Neural progenitor cell (in vitro differentiated cells): ENCODE measurements around the gene AIF1L. TPM values are rescaled to one million over a fixed set of nuclear protein-coding genes. Genes with fewer than 3 reads are reported as not detected.

ENCODE experiments used
- DNase-seq: peaks from one replicate; pipeline ENCODE4 v3.0.0-alpha.2; 2016; ENCODE audit warnings: low spot score
- H2AFZ ChIP-seq: fragments of 200-600 bp; sonication (generic); replicated peaks from 2 replicates; pipeline ENCODE4 v1.6.1; 2016; ENCODE audit warnings: antibody characterized with exemption
- H3F3A ChIP-seq: fragments of 200-600 bp; sonication (generic); 2 replicates; pipeline ENCODE4 v1.6.1; 2016; ENCODE audit warnings: antibody characterized with exemption, low read depth
- H3K27ac ChIP-seq: fragments of 200-600 bp; sonication (generic); 2 replicates; pipeline ENCODE4 v1.5.1; 2016; ENCODE audit warnings: mild to moderate bottlenecking
- H3K27me3 ChIP-seq: fragments of 200-600 bp; sonication (generic); 2 replicates; pipeline ENCODE4 v1.6.1; 2016; ENCODE audit warnings: mild to moderate bottlenecking, moderate library complexity
- H3K36me3 ChIP-seq: fragments of 200-600 bp; sonication (generic); 2 replicates; pipeline ENCODE4 v1.5.1; 2016
- H3K4me1 ChIP-seq: fragments of 200-600 bp; sonication (generic); 2 replicates; pipeline ENCODE4 v1.6.1; 2016; ENCODE audit warnings: mixed run types
- H3K4me2 ChIP-seq: fragments of 200-600 bp; sonication (generic); 2 replicates; pipeline ENCODE4 v1.6.1; 2016
- H3K4me3 ChIP-seq: fragments of 200-600 bp; sonication (generic); 2 replicates; pipeline ENCODE4 v1.5.1; 2016
- H3K79me2 ChIP-seq: fragments of 200-600 bp; sonication (generic); 2 replicates; pipeline ENCODE4 v1.6.1; 2016; ENCODE audit warnings: low read depth
- H3K9ac ChIP-seq: fragments of 200-600 bp; sonication (generic); 2 replicates; pipeline ENCODE4 v1.6.1; 2016
- H3K9me3 ChIP-seq: fragments of 200-600 bp; sonication (generic); 2 replicates; pipeline ENCODE4 v1.5.1; 2016; ENCODE audit warnings: low read depth
- H4K20me1 ChIP-seq: fragments of 200-600 bp; sonication (generic); 2 replicates; pipeline ENCODE4 v1.6.1; 2016; ENCODE audit warnings: low read depth
- H3K27ac Mint-ChIP-seq: 3 replicates; pipeline ENCODE4 v1.8.0; 2021; ENCODE audit warnings: mixed read lengths
- H3K27me3 Mint-ChIP-seq: 2 replicates; pipeline ENCODE4 v1.8.0; 2022; ENCODE audit warnings: low read depth, mild to moderate bottlenecking, inconsistent platforms, moderate library complexity, mixed read lengths; ENCODE audit not compliant: insufficient read depth
- H3K36me3 Mint-ChIP-seq: 3 replicates; pipeline ENCODE4 v1.8.0; 2021; ENCODE audit warnings: mixed read lengths
- H3K4me1 Mint-ChIP-seq: 3 replicates; pipeline ENCODE4 v1.8.0; 2021; ENCODE audit warnings: mixed read lengths
- H3K4me3 Mint-ChIP-seq: 3 replicates; pipeline ENCODE4 v1.8.0; 2021; ENCODE audit warnings: mild to moderate bottlenecking, moderate library complexity, mixed read lengths
- H3K9me3 Mint-ChIP-seq: 3 replicates; pipeline ENCODE4 v1.8.0; 2020; ENCODE audit warnings: mixed read lengths
- CTCF ChIP-seq: fragments of 200-600 bp; sonication (generic); IDR thresholded peaks from 2 replicates; pipeline ENCODE4 v1.5.1; 2017; ENCODE audit warnings: antibody characterized with exemption, mild to moderate bottlenecking
- EZH2 ChIP-seq: fragments of 200-600 bp; sonication (generic); IDR thresholded peaks from 2 replicates; pipeline ENCODE4 v1.6.1; 2017; ENCODE audit warnings: antibody characterized with exemption, mild to moderate bottlenecking, moderate library complexity
- EZH2phosphoT487 ChIP-seq: fragments of 200-600 bp; sonication (generic); IDR thresholded peaks from 2 replicates; pipeline ENCODE4 v1.6.1; 2017; ENCODE audit warnings: antibody characterized with exemption
- total RNA-seq: library from RNA; depleted of rRNA; stranded (reverse); fragments of >200 nt; gene quantifications from 2 replicates; pipeline ENCODE4 v1.2.3, GENCODE V29; 2015; ENCODE audit warnings: low replicate concordance

AIF1L gene
- total RNA-seq, 1 donor from 2014 or later: 69.0 TPM

GRCh38 chr9:131084661-131085369 is 11.5 kb upstream of the AIF1L start:
- no peaks in the 10 kb centered on the region for H4K20me1 ChIP-seq
- H3K36me3 ChIP-seq: no peaks in the 10 kb centered on the region
- H3K9me3 Mint-ChIP-seq: no peaks in the 10 kb centered on the region
- H3K4me1 ChIP-seq: no peaks in the 10 kb centered on the region
- H3F3A ChIP-seq: no peaks in the 10 kb centered on the region
- H3K27me3 Mint-ChIP-seq: peaks cover 9% of the 10 kb centered on the region
- H3K27ac Mint-ChIP-seq: peak overlapping the region; percentile 43
- no peaks in the 10 kb centered on the region for H3K36me3 Mint-ChIP-seq
- no peak overlapping the region for H3K4me3 ChIP-seq
- H3K4me2 ChIP-seq: no peak overlapping the region
- no peak overlapping the region for H2AFZ ChIP-seq
- H3K9me3 ChIP-seq: no peaks in the 10 kb centered on the region
- no peak overlapping the region for H3K27ac ChIP-seq
- H3K4me1 Mint-ChIP-seq: no peaks in the 10 kb centered on the region
- TF ChIP-seq EZH2phosphoT487 (no peak), EZH2 (no peak), CTCF (no peak)
- no peak overlapping the region for H3K9ac ChIP-seq
- H3K27me3 ChIP-seq: no peaks in the 10 kb centered on the region
- DNase-seq: no peak
- no peak overlapping the region for H3K4me3 Mint-ChIP-seq
- no peaks in the 10 kb centered on the region for H3K79me2 ChIP-seq

- no peaks in the 10 kb centered on the region for H3F3A ChIP-seq
- H3K79me2 ChIP-seq: no peaks in the 10 kb centered on the region
- Mint-ChIP-seq H3K9me3 (no peaks in the 10 kb centered on the region), H3K27ac (no peak overlapping the region), H3K36me3 (no peaks in the 10 kb centered on the region), H3K27me3 (peaks cover 7% of the 10 kb centered on the region), H3K4me1 (no peaks in the 10 kb centered on the region), H3K4me3 (no peak overlapping the region)
- H4K20me1 ChIP-seq: no peaks in the 10 kb centered on the region
- no peak for TF ChIP-seq EZH2
- TF ChIP-seq EZH2phosphoT487: no peak
- TF ChIP-seq CTCF: no peak
- H3K27ac ChIP-seq: no peak overlapping the region
- no peaks in the 10 kb centered on the region for H3K27me3 ChIP-seq
- no peak for DNase-seq
- H3K9me3 ChIP-seq: no peaks in the 10 kb centered on the region
- no peak overlapping the region for H3K9ac ChIP-seq
- H3K4me3 ChIP-seq: no peak overlapping the region
- H3K4me1 ChIP-seq: no peaks in the 10 kb centered on the region
- no peak overlapping the region for H2AFZ ChIP-seq
- no peaks in the 10 kb centered on the region for H3K36me3 ChIP-seq
- no peak overlapping the region for H3K4me2 ChIP-seq
Measured at GRCh38 chr9:131085370-131086122, 10.8 kb upstream of the AIF1L start.

- no peak for DNase-seq
- no peaks in the 10 kb centered on the region for H3K9me3 ChIP-seq
- H3K79me2 ChIP-seq: no peaks in the 10 kb centered on the region
- H3K4me3 Mint-ChIP-seq: no peak overlapping the region
- H3K4me2 ChIP-seq: no peak overlapping the region
- TF ChIP-seq CTCF: no peak
- TF ChIP-seq EZH2: no peak
- TF ChIP-seq EZH2phosphoT487: no peak
- no peak overlapping the region for H2AFZ ChIP-seq
- H3K4me1 ChIP-seq: no peaks in the 10 kb centered on the region
- H3F3A ChIP-seq: no peaks in the 10 kb centered on the region
- no peaks in the 10 kb centered on the region for H3K36me3 Mint-ChIP-seq
- H3K27me3 Mint-ChIP-seq: peaks cover 9% of the 10 kb centered on the region
- H3K27ac ChIP-seq: no peak overlapping the region
- H3K27ac Mint-ChIP-seq: no peak overlapping the region
- H4K20me1 ChIP-seq: no peaks in the 10 kb centered on the region
- H3K9me3 Mint-ChIP-seq: no peaks in the 10 kb centered on the region
- no peak overlapping the region for H3K9ac ChIP-seq
- no peaks in the 10 kb centered on the region for H3K36me3 ChIP-seq
- H3K4me3 ChIP-seq: no peak overlapping the region
- H3K27me3 ChIP-seq: no peaks in the 10 kb centered on the region
- peaks cover 3% of the 10 kb centered on the region for H3K4me1 Mint-ChIP-seq
Measured at GRCh38 chr9:131087354-131087893, 8.9 kb upstream of the AIF1L start.
